H9 (cell line): ENCODE results near the gene ATP2C1. TPM values are rescaled to one million over a fixed set of nuclear protein-coding genes. Genes with fewer than 3 reads are reported as not detected.

ENCODE experiments used
- DNase-seq: peaks from one replicate; pipeline ENCODE4 v3.0.0-alpha.2; 2017
- H2AFZ ChIP-seq: one replicate; pipeline ENCODE4 v1.6.1; 2013; ENCODE audit warnings: mild to moderate bottlenecking, low read length, control low read depth, moderate library complexity
- H2AK5ac ChIP-seq: 2 replicates; pipeline ENCODE4 v1.6.1; 2013; ENCODE audit warnings: low read length, control low read depth, mixed read lengths; ENCODE audit not compliant: insufficient read length
- H2BK120ac ChIP-seq: one replicate; pipeline ENCODE4 v1.6.1; 2013; ENCODE audit warnings: low read depth, mild to moderate bottlenecking, low read length, control low read depth, inconsistent platforms; ENCODE audit not compliant: poor library complexity, severe bottlenecking
- H2BK12ac ChIP-seq: 2 replicates; pipeline ENCODE4 v1.6.1; 2013; ENCODE audit warnings: low read length, control low read depth, mixed read lengths, low read depth; ENCODE audit not compliant: insufficient read length
- H2BK15ac ChIP-seq: 2 replicates; pipeline ENCODE4 v1.6.1; 2013; ENCODE audit warnings: low read depth, low read length, control low read depth
- H2BK20ac ChIP-seq: one replicate; pipeline ENCODE4 v1.6.1; 2013; ENCODE audit warnings: low read depth, mild to moderate bottlenecking, low read length, control low read depth, inconsistent platforms; ENCODE audit not compliant: poor library complexity, severe bottlenecking
- H2BK5ac ChIP-seq: 2 replicates; pipeline ENCODE4 v1.6.1; 2013; ENCODE audit warnings: low read length, control low read depth, mixed read lengths; ENCODE audit not compliant: insufficient read length
- H3K14ac ChIP-seq: 2 replicates; pipeline ENCODE4 v1.6.1; 2013; ENCODE audit warnings: low read length, control low read depth; ENCODE audit not compliant: insufficient read depth
- H3K18ac ChIP-seq: 2 replicates; pipeline ENCODE4 v1.6.1; 2013; ENCODE audit warnings: low read depth, mild to moderate bottlenecking, mixed read lengths, low read length, control low read depth; ENCODE audit not compliant: insufficient read length
- H3K23ac ChIP-seq: 2 replicates; pipeline ENCODE4 v1.6.1; 2013; ENCODE audit warnings: low read length, control low read depth, mixed read lengths, low read depth; ENCODE audit not compliant: insufficient read length
- H3K23me2 ChIP-seq: 2 replicates; pipeline ENCODE4 v1.6.1; 2013; ENCODE audit warnings: low read depth, mild to moderate bottlenecking, mixed read lengths, low read length, control low read depth; ENCODE audit not compliant: insufficient read length, poor library complexity, severe bottlenecking
- H3K27ac ChIP-seq: 2 replicates; pipeline ENCODE4 v1.5.1; 2013; ENCODE audit warnings: low read length, control low read depth, mixed read lengths, low read depth; ENCODE audit not compliant: insufficient read length
- H3K27me3 ChIP-seq: 2 replicates; pipeline ENCODE4 v1.6.1; 2013; ENCODE audit warnings: low read length, control low read depth, inconsistent platforms; ENCODE audit not compliant: insufficient read depth
- H3K4ac ChIP-seq: 2 replicates; pipeline ENCODE4 v1.6.1; 2013; ENCODE audit warnings: low read depth, mild to moderate bottlenecking, control low read depth, inconsistent platforms, low read length, moderate library complexity
- H3K4me1 ChIP-seq: 2 replicates; pipeline ENCODE4 v1.6.1; 2013; ENCODE audit warnings: low read length, control low read depth, inconsistent platforms; ENCODE audit not compliant: insufficient read depth
- H3K4me2 ChIP-seq: 2 replicates; pipeline ENCODE4 v1.6.1; 2013; ENCODE audit warnings: low read length, control low read depth, mixed read lengths; ENCODE audit not compliant: insufficient read length, insufficient read depth
- H3K56ac ChIP-seq: 2 replicates; pipeline ENCODE4 v1.6.1; 2013; ENCODE audit warnings: low read depth, mild to moderate bottlenecking, mixed read lengths, low read length, control low read depth; ENCODE audit not compliant: insufficient read length
- H3K79me1 ChIP-seq: 2 replicates; pipeline ENCODE4 v1.6.1; 2013; ENCODE audit warnings: low read depth, mild to moderate bottlenecking, moderate library complexity, low read length, control low read depth, inconsistent platforms; ENCODE audit not compliant: insufficient read depth, poor library complexity, severe bottlenecking
- H3K79me2 ChIP-seq: 2 replicates; pipeline ENCODE4 v1.6.1; 2013; ENCODE audit warnings: low read length, control low read depth, inconsistent platforms; ENCODE audit not compliant: insufficient read depth
- H3K9ac ChIP-seq: 2 replicates; pipeline ENCODE4 v1.6.1; 2013; ENCODE audit warnings: low read length, control low read depth, mixed read lengths; ENCODE audit not compliant: insufficient read length; ENCODE audit errors: extremely low read depth
- H3K9me3 ChIP-seq: one replicate; pipeline ENCODE4 v1.6.1; 2013; ENCODE audit warnings: low read depth, low read length, inconsistent platforms; ENCODE audit not compliant: control insufficient read depth
- H3T11ph ChIP-seq: one replicate; pipeline ENCODE4 v1.6.1; 2013; ENCODE audit warnings: mild to moderate bottlenecking, low read length, control low read depth, inconsistent platforms
- H4K20me1 ChIP-seq: one replicate; pipeline ENCODE4 v1.6.1; 2013; ENCODE audit not compliant: control insufficient read depth, insufficient read length, insufficient read depth
- H4K5ac ChIP-seq: 2 replicates; pipeline ENCODE4 v1.6.1; 2013; ENCODE audit warnings: low read depth, mild to moderate bottlenecking, mixed read lengths, low read length, control low read depth; ENCODE audit not compliant: insufficient read length
- H4K8ac ChIP-seq: replicated peaks from 2 replicates; pipeline ENCODE4 v1.6.1; 2013; ENCODE audit warnings: low read length, control low read depth, mixed read lengths, low read depth; ENCODE audit not compliant: insufficient read length
- H4K91ac ChIP-seq: 2 replicates; pipeline ENCODE4 v1.6.1; 2013; ENCODE audit warnings: low read depth, mild to moderate bottlenecking, moderate library complexity, mixed read lengths, low read length, control low read depth; ENCODE audit not compliant: insufficient read length
- H3K27ac Mint-ChIP-seq, 3 experiments: 2 replicates in 2 of 3; 3 replicates in 1 of 3; pipeline ENCODE4 v1.8.0; 2020 to 2021; ENCODE audit warnings: mixed read lengths in 3 of 3, mild to moderate bottlenecking in 1 of 3, moderate library complexity in 1 of 3
- H3K27me3 Mint-ChIP-seq: 2 replicates; pipeline ENCODE4 v1.8.0; 2021; ENCODE audit warnings: low read depth, mild to moderate bottlenecking, moderate library complexity, mixed read lengths
- H3K36me3 Mint-ChIP-seq, 3 experiments: 2 replicates in 2 of 3; 3 replicates in 1 of 3; pipeline ENCODE4 v1.8.0; 2020 to 2021; ENCODE audit warnings: low read depth in 3 of 3, mixed read lengths in 3 of 3; ENCODE audit not compliant: insufficient read depth in 1 of 3
- H3K4me1 Mint-ChIP-seq, 2 experiments: 2 replicates each; pipeline ENCODE4 v1.8.0; 2020; ENCODE audit warnings: mixed read lengths in 2 of 2
- H3K4me3 Mint-ChIP-seq, 2 experiments: 2 replicates in 1 of 2; 3 replicates in 1 of 2; pipeline ENCODE4 v1.8.0; 2020 to 2021; ENCODE audit warnings: mild to moderate bottlenecking in 2 of 2, mixed read lengths in 2 of 2, moderate library complexity in 1 of 2
- H3K9me3 Mint-ChIP-seq, 2 experiments: 2 replicates in 1 of 2; 3 replicates in 1 of 2; pipeline ENCODE4 v1.8.0; 2020; ENCODE audit warnings: mild to moderate bottlenecking in 2 of 2, mixed read lengths in 2 of 2, moderate library complexity in 1 of 2
- WGBS: extraction: QIAGEN DNeasy Blood & Tissue Kit; methylation state at CpG from one replicate; pipeline ENCODE4 v1.1.7; 2013; ENCODE audit warnings: missing lambda C conversion rate, low lambda C conversion rate, mixed read lengths; ENCODE audit not compliant: insufficient read length; ENCODE audit errors: extremely low coverage; 5-methylcytosine and 5-hydroxymethylcytosine counted together
- total RNA-seq: library from RNA; stranded (reverse); gene quantifications from 2 replicates; pipeline ENCODE4 v1.2.1, GENCODE V29; 2021
- TF ChIP-seq, protein P1 (sequence below): fragments of 200-600 bp; sonication (generic); conservative IDR thresholded peaks from 3 replicates; pipeline ENCODE4 v1.8.0; 2021; ENCODE audit warnings: antibody characterized with exemption, mild to moderate bottlenecking

The ATP2C1 gene
- total RNA-seq, 1 experiment from 2014 or later = 65.5 TPM

DNA sequence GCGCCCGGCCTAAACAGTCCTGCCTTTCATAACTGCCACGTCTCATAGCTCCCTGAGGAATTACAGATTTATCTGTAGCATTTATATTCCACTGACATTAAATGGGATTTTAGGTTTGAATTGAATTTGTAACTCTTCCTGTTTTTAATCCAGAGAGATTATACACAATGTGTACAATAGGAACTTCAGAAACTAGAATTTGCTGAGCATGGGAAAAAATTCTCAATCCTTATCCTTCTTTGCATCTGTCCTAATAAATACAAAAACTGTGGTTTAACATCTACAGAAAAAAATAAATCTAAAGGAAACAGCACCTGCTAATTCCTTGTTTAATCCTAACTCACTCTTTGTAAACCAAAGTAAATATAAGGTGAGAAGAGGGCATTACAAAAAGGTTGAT is 135.0 kb downstream of the ATP2C1 start:
- H3K4me3 Mint-ChIP-seq = no peak overlapping the region
- H3K4me1 Mint-ChIP-seq = peaks cover 18 to 20% of the 10 kb centered on the region in 2 experiments
- no CpG with 5 or more reads among the region's 3 CpGs for WGBS

More for the DNA sequence above, 135.0 kb downstream of the ATP2C1 start:
- Histone ChIP-seq H2AK5ac (no peak overlapping the region), H3K4me1 (no peaks in the 10 kb centered on the region), H4K5ac (no peak overlapping the region), H3K79me1 (no peaks in the 10 kb centered on the region), H3K23me2 (peaks cover 3% of the 10 kb centered on the region), H3K27me3 (no peaks in the 10 kb centered on the region), H3T11ph (no peak overlapping the region), H2BK15ac (no peak overlapping the region), H2AFZ (no peak overlapping the region), H2BK120ac (no peak overlapping the region), H4K20me1 (no peaks in the 10 kb centered on the region), H3K14ac (no peak overlapping the region), H2BK5ac (no peak overlapping the region), H3K79me2 (no peaks in the 10 kb centered on the region), H2BK20ac (no peak overlapping the region), H4K91ac (no peak overlapping the region), H3K18ac (no peak overlapping the region), H3K23ac (no peak overlapping the region), H3K9me3 (no peaks in the 10 kb centered on the region), H4K8ac (no peak overlapping the region), H3K56ac (no peak overlapping the region), H2BK12ac (no peak overlapping the region), H3K9ac (no peak overlapping the region), H3K4ac (no peak overlapping the region), H3K4me2 (no peak overlapping the region), H3K27ac (no peak overlapping the region)
- no peaks in the 10 kb centered on the region for H3K9me3 Mint-ChIP-seq
- no peak for DNase-seq
- no peak overlapping the region for H3K27ac Mint-ChIP-seq
- no peaks in the 10 kb centered on the region for H3K27me3 Mint-ChIP-seq
- TF ChIP-seq, protein P1, sequence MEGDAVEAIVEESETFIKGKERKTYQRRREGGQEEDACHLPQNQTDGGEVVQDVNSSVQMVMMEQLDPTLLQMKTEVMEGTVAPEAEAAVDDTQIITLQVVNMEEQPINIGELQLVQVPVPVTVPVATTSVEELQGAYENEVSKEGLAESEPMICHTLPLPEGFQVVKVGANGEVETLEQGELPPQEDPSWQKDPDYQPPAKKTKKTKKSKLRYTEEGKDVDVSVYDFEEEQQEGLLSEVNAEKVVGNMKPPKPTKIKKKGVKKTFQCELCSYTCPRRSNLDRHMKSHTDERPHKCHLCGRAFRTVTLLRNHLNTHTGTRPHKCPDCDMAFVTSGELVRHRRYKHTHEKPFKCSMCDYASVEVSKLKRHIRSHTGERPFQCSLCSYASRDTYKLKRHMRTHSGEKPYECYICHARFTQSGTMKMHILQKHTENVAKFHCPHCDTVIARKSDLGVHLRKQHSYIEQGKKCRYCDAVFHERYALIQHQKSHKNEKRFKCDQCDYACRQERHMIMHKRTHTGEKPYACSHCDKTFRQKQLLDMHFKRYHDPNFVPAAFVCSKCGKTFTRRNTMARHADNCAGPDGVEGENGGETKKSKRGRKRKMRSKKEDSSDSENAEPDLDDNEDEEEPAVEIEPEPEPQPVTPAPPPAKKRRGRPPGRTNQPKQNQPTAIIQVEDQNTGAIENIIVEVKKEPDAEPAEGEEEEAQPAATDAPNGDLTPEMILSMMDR = no peak
- H3K36me3 Mint-ChIP-seq = peaks cover 4 to 11% (median 8%) of the 10 kb centered on the region in 3 experiments; a peak in 6 of 7 replicates
